NK-92 (cell line): ENCODE data around the gene VPS72.

ENCODE experiments used
- DNase-seq: peaks from one replicate; lab custom pipeline; 2025; ENCODE audit not compliant: unreplicated experiment; lab: John Stamatoyannopoulos, UW

VPS72 gene

GRCh38 chr1:151145304-151146071 lies 44.5 kb downstream of the VPS72 start:
- DNase-seq: no peak

DNA sequence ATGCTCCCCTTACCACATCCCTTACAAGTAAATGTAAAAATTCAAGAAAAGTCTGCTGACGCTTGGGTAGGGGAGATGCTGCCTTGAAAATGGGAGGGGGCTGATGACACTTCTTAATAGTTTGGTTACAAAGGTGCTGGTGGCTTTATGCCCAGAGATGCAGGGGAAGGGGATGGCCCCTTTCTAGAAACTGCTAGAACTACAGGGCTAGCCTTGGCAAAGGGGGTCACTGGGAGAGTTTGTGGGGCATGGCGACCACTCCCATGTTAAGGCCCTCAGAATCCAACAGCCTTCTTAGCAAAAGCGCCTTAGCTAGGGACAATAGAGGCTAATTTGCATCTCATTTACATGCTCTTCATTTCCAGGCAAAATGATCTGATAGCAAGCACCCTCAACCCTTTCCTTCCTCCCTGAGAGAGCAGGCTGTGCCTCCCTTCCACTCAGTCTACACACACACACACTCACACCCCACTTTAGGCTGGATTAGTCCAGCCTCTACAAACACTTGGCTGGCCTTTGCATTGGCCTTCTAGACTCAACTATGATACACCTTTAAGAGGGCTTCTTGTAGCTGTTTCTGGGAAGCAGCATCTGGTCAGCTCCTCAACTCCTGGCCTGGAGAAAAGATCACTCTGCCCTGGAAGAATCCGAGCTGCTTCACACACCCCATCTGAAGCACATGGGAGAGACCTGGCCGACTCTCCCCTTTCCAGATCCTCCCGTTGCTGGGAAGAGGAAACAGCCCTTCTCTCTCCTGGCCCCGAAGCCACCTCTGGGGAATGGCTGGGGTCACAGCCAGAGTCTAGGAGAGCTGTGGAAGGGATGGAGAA lies 45.3 kb downstream of the VPS72 start:
- no peak for DNase-seq

- DNase-seq: no peak
Measured at GRCh38 chr1:151143986-151144385, 46.0 kb downstream of the VPS72 start.

DNA sequence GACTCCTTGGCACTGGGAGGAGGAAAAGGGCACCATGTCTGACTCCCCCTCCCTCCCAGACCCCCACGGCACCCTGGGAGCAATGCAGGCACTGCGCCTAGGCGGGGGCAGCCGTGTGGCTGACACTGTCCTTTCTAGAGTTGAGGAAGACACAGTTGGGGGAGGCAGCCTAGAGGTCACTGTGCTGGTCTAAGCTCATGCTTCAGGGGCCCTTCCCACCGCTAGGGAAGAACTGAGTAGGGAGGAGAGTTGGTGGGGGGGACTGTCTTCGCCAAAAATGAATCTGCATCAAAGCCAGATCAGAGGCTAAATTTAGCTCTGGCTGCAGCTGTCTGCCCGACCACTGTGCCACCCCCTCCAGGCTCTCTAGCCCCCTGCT lies 47.0 kb downstream of the VPS72 start:
- DNase-seq: no peak

DNA sequence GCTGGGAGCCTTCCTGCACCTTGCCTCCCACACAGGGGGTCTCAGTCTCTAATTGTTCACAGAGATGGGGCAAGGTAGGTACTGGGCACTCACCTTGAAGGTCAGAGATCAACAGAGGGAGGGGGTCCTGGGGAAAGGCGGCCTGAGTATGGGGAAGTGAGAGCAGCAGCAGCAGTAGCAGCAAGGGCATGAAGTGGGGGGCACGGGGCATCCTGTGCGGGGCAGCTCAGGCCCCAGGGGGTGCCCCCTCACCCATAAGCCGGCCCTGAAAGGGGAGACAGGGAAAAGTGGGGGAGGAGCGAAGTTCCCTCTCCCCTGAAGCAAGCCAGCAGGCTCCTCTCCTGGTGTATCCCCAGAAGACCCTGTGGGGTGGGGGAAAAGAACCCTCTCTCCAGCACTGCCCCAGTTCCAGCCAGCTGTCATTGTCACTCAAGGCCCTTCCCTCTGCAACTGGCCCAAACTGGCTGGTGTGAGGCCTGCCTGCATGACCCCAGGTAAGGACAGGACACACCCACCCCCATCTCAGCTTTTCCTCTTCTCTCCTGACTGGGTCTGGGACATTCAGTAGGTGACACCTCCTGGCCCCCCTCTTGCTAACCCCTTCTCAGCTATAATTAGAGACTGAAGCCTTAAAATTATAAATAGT lies 47.5 kb downstream of the VPS72 start:
- DNase-seq: no peak

- no peak for DNase-seq
Measured at GRCh38 chr1:151137789-151138188, 52.2 kb downstream of the VPS72 start.

DNA sequence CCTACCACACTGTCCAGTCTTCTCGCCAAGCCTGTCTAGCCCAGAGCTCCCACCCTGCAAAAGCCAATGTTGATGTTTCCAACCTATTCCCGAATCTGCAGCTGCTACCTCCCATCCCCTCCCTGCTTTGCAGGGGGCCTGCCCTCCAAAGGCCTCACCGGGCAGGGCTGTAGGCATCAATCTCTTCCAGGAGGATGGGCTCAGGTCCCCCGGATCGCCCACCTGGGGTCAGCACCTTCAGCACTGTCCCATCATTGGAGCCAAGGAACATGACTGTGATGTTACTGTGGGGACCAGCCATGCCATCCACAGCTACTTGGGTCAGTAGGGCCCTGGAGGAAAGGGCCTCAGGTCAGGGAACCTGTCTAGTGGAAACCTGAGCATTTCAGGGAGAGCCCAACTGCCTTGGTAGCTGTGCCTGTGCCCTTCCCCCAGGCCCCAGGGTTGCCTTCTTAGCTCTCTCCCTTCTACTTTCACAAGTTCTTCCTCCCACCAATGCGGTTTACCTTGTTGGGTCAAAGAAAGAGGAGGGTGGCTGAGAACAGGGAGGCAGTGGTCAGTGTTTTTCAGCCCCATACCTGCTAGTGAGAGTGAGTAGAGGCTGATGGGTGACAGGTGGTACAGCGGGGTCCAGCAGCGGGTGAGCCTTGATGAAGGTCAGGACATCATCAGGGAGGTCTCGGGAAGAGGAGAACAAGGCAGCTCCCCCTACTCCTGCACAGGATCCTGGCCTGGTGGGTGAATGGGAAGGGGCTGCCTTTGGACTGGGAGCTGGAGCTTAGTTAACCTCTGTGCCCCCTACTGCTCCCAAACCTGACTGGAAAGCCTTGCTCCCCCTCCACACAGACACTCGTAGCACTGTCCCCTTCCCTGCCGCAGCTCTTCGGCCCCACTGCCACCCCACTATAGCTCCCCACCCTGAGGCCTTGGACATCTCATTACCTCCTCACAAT lies 54.3 kb downstream of the VPS72 start:
- DNase-seq: no peak

- DNase-seq: no peak
Measured at GRCh38 chr1:151134991-151135390, 55.0 kb downstream of the VPS72 start.

- no peak for DNase-seq
Measured at GRCh38 chr1:151134396-151134795, 55.6 kb downstream of the VPS72 start.

GRCh38 chr1:151133018-151133806 lies 56.8 kb downstream of the VPS72 start:
- no peak for DNase-seq

DNA sequence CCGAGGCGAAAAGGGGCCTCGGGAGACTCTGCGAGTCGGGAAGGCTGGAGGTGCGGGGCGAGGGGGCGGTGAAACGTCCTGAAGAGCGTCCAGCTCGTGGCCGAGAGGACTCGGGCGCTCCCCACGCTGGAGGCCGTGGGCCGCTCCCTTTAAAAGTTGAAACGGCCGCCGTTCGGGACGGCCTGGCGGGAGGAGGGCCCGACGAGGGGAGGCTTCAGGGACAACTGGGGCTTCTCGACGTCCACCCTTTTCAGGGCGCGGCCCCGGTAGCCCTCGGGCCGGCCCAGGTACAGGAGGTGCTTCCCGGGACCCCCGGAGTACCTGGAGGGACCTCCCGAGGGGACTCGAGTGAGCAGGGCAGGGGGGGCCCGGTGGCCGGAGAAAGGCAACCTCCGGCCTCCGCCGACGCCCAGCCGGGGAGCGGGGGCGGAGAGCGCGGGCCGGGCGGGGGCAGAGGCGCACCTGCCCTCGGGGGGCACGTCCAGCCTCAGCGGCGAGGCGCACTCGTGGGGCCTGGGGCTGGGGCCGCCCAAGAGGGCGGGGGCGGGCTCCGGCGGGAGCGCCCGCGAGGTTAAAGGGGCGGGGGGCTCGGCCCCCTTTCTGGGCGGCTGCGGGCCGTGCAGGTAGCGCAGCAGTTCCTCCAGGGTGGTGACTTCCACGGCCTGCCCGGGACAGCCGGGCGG lies 57.5 kb downstream of the VPS72 start:
- no peak for DNase-seq

GRCh38 chr1:151131701-151132334 lies 58.2 kb downstream of the VPS72 start:
- no peak for DNase-seq

GRCh38 chr1:151130987-151131586 lies 58.9 kb downstream of the VPS72 start:
- DNase-seq: no peak

DNA sequence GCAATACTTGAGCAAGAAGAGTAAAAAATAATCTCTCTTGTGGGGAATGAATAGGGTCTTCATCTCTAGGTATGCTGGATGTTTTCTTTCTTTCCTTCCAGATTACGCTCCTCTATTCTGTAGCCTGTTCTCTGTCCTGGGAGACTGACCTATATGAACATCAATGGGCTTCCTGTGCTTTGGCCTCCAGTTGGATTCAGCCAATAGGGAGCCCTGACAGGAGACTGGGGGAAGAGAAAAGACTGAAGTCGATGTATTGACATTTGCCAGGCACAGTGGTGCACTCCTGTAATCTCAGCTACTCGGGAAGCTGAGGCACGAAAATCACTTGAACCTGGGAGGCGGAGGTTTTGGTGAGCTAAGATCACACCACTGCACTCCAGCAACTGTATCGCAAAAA lies 61.2 kb downstream of the VPS72 start:
- DNase-seq: no peak
